Skin of body (tissue), 2 donors: ENCODE data around the gene OPN4. TPM values are rescaled to one million over a fixed set of nuclear protein-coding genes. Genes with fewer than 3 reads are reported as not detected.

ENCODE experiments used
- DNase-seq: peaks from one replicate; lab custom pipeline; 2025; lab: John Stamatoyannopoulos, UW
- total RNA-seq: library from RNA; depleted of rRNA; stranded (reverse); fragments of >200 nt; gene quantifications from one replicate; pipeline ENCODE4 v1.2.3, GENCODE V29; 2014

OPN4 gene
- total RNA-seq, 1 donor from 2014 or later = not detected

- DNase-seq = peak; percentile 37
Observed at GRCh38 chr10:86647773-86648703, 6.3 kb upstream of the OPN4 start.

GRCh38 chr10:86648704-86649427 lies 5.5 kb upstream of the OPN4 start:
- peak; percentile 55 for DNase-seq

GRCh38 chr10:86649471-86650150 lies 4.7 kb upstream of the OPN4 start:
- no peak for DNase-seq

GRCh38 chr10:86650151-86650550 lies 4.2 kb upstream of the OPN4 start:
- DNase-seq = no peak

GRCh38 chr10:86651021-86651471 lies 3.3 kb upstream of the OPN4 start:
- DNase-seq = no peak

GRCh38 chr10:86651631-86652331 lies 2.6 kb upstream of the OPN4 start:
- no peak for DNase-seq

GRCh38 chr10:86652361-86653202 lies 1.8 kb upstream of the OPN4 start:
- no peak for DNase-seq

GRCh38 chr10:86653379-86653778 lies 968 bp upstream of the OPN4 start:
- DNase-seq = no peak

- DNase-seq = no peak
Observed at GRCh38 chr10:86653987-86654386, 360 bp upstream of the OPN4 start.

- no peak for DNase-seq
Observed at GRCh38 chr10:86655173-86655540, 810 bp downstream of the OPN4 start.

GRCh38 chr10:86655596-86655995 lies 1.2 kb downstream of the OPN4 start:
- DNase-seq = no peak

GRCh38 chr10:86657011-86657395 lies 2.7 kb downstream of the OPN4 start:
- DNase-seq = no peak

GRCh38 chr10:86657396-86658011 lies 3.2 kb downstream of the OPN4 start:
- no peak for DNase-seq

- no peak for DNase-seq
Observed at GRCh38 chr10:86658261-86658741, 4.0 kb downstream of the OPN4 start.

- no peak for DNase-seq
Observed at GRCh38 chr10:86658751-86659150, 4.4 kb downstream of the OPN4 start.

- DNase-seq = no peak
Observed at GRCh38 chr10:86659161-86659691, 4.9 kb downstream of the OPN4 start.

- no peak for DNase-seq
Observed at GRCh38 chr10:86659721-86660453, 5.5 kb downstream of the OPN4 start.

- DNase-seq = peak; percentile 8
Observed at GRCh38 chr10:86661161-86662025, 7.0 kb downstream of the OPN4 start.
